HL-60 (cell line): Measurements from ENCODE around the gene TRPM1.
A peak's percentile ranks its signal among the peaks of the same experiment; 100 is the strongest.

Experiments
- DNase-seq, 2 experiments: peaks; one replicate each; pipeline ENCODE4 v3.0.0-alpha.2; 2010 to 2020; ENCODE audit warnings: low read depth in 1 of 2, low spot score in 1 of 2
- H3K27ac ChIP-seq: fragments of 250-450 bp; sonication (Bioruptor Pico); replicated peaks from 2 replicates; pipeline ENCODE4 v1.5.1; 2020; ENCODE audit warnings: mild to moderate bottlenecking, moderate library complexity
- H3K27me3 ChIP-seq: fragments of 250-450 bp; sonication (Bioruptor Pico); 2 replicates; pipeline ENCODE4 v1.5.1; 2021; ENCODE audit warnings: mild to moderate bottlenecking, moderate library complexity; ENCODE audit not compliant: insufficient read depth, poor library complexity, severe bottlenecking
- H3K4me3 ChIP-seq: replicated peaks from 2 replicates; pipeline ENCODE4 v1.5.1; 2011; ENCODE audit warnings: mild to moderate bottlenecking, control low read depth, low read length; ENCODE audit not compliant: insufficient read depth
- CTCF ChIP-seq: IDR thresholded peaks from one replicate; pipeline ENCODE4 v1.5.1; 2011; ENCODE audit warnings: low read length, control low read depth, inconsistent platforms; ENCODE audit not compliant: insufficient read depth
- GABPA ChIP-seq: IDR thresholded peaks from 2 replicates; pipeline ENCODE4 v1.6.1; 2012; ENCODE audit warnings: low read depth
- POLR2AphosphoS5 ChIP-seq: IDR thresholded peaks from 2 replicates; pipeline ENCODE4 v1.6.1; 2012; ENCODE audit warnings: low read depth
- REST ChIP-seq: IDR thresholded peaks from 2 replicates; pipeline ENCODE4 v1.6.1; 2012; ENCODE audit warnings: low read depth; ENCODE audit not compliant: insufficient replicate concordance
- SPI1 ChIP-seq: IDR thresholded peaks from 2 replicates; pipeline ENCODE4 v1.6.1; 2012; ENCODE audit warnings: low read depth, mild to moderate bottlenecking, borderline replicate concordance

Gene TRPM1

GRCh38 chr15:30999729-31000128 lies 101.8 kb downstream of the TRPM1 start:
- TF ChIP-seq GABPA (no peak), SPI1 (no peak), CTCF (no peak), POLR2AphosphoS5 (no peak), REST (no peak)
- H3K27me3 ChIP-seq: no peaks in the 10 kb centered on the region
- no peak for DNase-seq
- H3K27ac ChIP-seq: no peak overlapping the region
- no peak overlapping the region for H3K4me3 ChIP-seq

GRCh38 chr15:30997270-30997669 lies 104.3 kb downstream of the TRPM1 start:
- Histone ChIP-seq H3K4me3 (no peak overlapping the region), H3K27me3 (no peaks in the 10 kb centered on the region), H3K27ac (no peak overlapping the region)
- TF ChIP-seq REST (no peak), POLR2AphosphoS5 (no peak), SPI1 (no peak), CTCF (no peak), GABPA (no peak)
- no peak for DNase-seq

- DNase-seq: no peak
- Histone ChIP-seq H3K27me3 (no peaks in the 10 kb centered on the region), H3K4me3 (peak overlapping the region; percentile 89), H3K27ac (peak overlapping the region; percentile 92)
- no peak for TF ChIP-seq POLR2AphosphoS5
- TF ChIP-seq CTCF: no peak
- no peak for TF ChIP-seq GABPA
- TF ChIP-seq REST: no peak
- TF ChIP-seq SPI1: no peak
Measured at GRCh38 chr15:30992249-30992864, 109.2 kb downstream of the TRPM1 start.
